Body of pancreas (tissue), 4 donors: ENCODE measurements around the gene OTOGL.

Experiments used
- POLR2A ChIP-seq, 3 donors: fragments of 450-650 bp; IDR thresholded peaks; one replicate each; pipeline ENCODE4 v1.6.1; 2016; ENCODE audit warnings: antibody characterized with exemption in 3 of 3, mild to moderate bottlenecking in 2 of 3
- TF ChIP-seq, protein P1 (sequence below), 7 experiments: fragments of 450-650 bp in 4 of 7; fragments of 200-600 bp in 3 of 7; sonication (generic) in 3 of 7; IDR thresholded peaks; one replicate each; pipeline ENCODE4 v1.5.1; 2016 to 2019; ENCODE audit warnings: antibody characterized with exemption in 7 of 7

DNA sequence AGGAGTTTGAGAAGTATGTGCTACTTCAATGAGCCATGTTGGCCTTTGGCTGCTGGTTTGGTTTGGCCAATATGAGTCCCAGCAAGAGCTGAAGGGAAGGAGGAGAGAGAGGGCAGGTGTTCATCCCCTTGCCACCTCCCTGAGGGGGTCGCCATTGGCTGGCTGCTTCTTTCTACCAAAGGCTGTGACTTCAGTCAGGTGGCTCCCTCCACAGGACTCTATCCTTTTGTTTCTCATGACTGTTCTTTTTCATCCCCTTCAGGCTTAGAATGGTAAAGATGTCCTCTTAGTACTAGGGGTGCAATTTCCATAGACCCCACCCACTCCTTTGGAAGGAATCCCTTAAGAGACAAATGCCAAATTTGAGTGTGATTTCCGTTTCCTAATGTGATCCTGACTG, 31.2 kb upstream of the OTOGL start:
- TF ChIP-seq, protein P1, sequence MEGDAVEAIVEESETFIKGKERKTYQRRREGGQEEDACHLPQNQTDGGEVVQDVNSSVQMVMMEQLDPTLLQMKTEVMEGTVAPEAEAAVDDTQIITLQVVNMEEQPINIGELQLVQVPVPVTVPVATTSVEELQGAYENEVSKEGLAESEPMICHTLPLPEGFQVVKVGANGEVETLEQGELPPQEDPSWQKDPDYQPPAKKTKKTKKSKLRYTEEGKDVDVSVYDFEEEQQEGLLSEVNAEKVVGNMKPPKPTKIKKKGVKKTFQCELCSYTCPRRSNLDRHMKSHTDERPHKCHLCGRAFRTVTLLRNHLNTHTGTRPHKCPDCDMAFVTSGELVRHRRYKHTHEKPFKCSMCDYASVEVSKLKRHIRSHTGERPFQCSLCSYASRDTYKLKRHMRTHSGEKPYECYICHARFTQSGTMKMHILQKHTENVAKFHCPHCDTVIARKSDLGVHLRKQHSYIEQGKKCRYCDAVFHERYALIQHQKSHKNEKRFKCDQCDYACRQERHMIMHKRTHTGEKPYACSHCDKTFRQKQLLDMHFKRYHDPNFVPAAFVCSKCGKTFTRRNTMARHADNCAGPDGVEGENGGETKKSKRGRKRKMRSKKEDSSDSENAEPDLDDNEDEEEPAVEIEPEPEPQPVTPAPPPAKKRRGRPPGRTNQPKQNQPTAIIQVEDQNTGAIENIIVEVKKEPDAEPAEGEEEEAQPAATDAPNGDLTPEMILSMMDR (IDR thresholded peaks at IDR 0.05) = no peak
- no peak for TF ChIP-seq POLR2A (IDR thresholded peaks at IDR 0.05)
